Gastroesophageal sphincter (tissue), 3 donors: ENCODE measurements around the gene RNF224.
"Not testable (repeated sequence)": the region's sequence is repeated elsewhere in the genome, so short reads cannot be mapped to it uniquely, and the experiment has no call there.

Source experiments
- CTCF ChIP-seq, 4 experiments: fragments of 200-600 bp in 2 of 4; fragments of 450-650 bp in 2 of 4; sonication (generic) in 1 of 4; IDR thresholded peaks; one replicate each; pipeline ENCODE4 v1.5.1; 2017 to 2019; ENCODE audit warnings: antibody characterized with exemption in 4 of 4, mild to moderate bottlenecking in 2 of 4, moderate library complexity in 2 of 4
- EP300 ChIP-seq: sonication (generic); formaldehyde crosslinking; IDR thresholded peaks from one replicate; pipeline ENCODE4 v1.6.1; 2017; ENCODE audit warnings: antibody characterized with exemption, mild to moderate bottlenecking

DNA sequence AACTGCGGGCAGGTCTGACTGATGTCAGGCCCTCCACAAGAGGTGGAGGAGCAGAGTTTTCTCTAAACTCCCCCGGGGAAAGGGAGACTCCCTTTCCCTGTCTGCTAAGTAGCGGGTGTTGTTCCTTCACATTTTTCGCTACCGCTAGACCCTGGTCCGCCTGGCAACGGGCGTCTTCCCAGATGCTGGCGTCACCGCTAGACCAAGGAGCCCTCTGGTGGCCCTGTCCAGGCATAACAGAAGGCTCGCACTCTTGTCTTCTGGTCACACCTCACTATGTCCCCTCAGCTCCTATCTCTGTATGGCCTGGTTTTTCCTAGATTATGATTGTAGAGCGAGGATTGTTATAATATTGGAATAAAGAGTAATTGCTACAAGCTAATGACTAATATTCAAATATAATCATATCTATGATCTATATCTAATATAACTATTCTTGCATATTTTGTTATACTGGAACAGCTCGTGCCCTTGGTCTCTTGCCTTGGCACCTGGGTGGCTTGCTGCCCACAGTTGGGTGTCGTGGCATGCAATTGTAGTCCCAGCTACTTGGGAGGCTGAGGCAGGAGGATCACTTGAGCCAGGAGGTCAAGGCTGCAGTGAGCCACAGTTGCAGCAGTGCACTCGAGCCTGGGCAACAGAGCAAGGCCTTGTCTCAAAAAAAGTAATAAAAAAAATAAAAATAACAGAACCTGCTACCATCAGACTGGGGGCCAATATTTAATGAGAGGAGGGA lies 35.0 kb downstream of the RNF224 start:
- TF ChIP-seq CTCF (IDR thresholded peaks at IDR 0.05), result peak in 2 of 4 experiments; percentile 36 to 59
- not testable (repeated sequence) for TF ChIP-seq EP300
